Parathyroid adenoma (tissue), 2 donors: Measurements from ENCODE around the gene CDRT4.

Experiments
- H2AFZ ChIP-seq: fragments of 300-600 bp; sonication (generic); one replicate; pipeline ENCODE4 v1.7.0; 2017; ENCODE audit warnings: antibody characterized with exemption, mild to moderate bottlenecking
- H3K27ac ChIP-seq: fragments of 300-600 bp; sonication (generic); one replicate; pipeline ENCODE4 v1.7.0; 2017
- H3K27me3 ChIP-seq: fragments of 300-600 bp; sonication (generic); one replicate; pipeline ENCODE4 v1.7.0; 2017; ENCODE audit warnings: low read length; ENCODE audit not compliant: control insufficient read depth, insufficient read depth
- H3K36me3 ChIP-seq: fragments of 300-600 bp; sonication (generic); one replicate; pipeline ENCODE4 v1.7.0; 2017; ENCODE audit warnings: low read length; ENCODE audit not compliant: control insufficient read depth, insufficient read depth
- H3K4me1 ChIP-seq: fragments of 300-600 bp; sonication (generic); one replicate; pipeline ENCODE4 v1.7.0; 2017; ENCODE audit warnings: control low read depth
- H3K4me2 ChIP-seq: fragments of 300-600 bp; sonication (generic); one replicate; pipeline ENCODE4 v1.7.0; 2017; ENCODE audit warnings: low read length
- H3K4me3 ChIP-seq: fragments of 300-600 bp; sonication (generic); one replicate; pipeline ENCODE4 v1.7.0; 2017; ENCODE audit warnings: low read depth, low read length
- H3K79me2 ChIP-seq: fragments of 300-600 bp; sonication (generic); one replicate; pipeline ENCODE4 v1.7.0; 2017; ENCODE audit warnings: control low read depth
- H3K9ac ChIP-seq: fragments of 300-600 bp; sonication (generic); one replicate; pipeline ENCODE4 v1.7.0; 2017; ENCODE audit warnings: mild to moderate bottlenecking
- H3K9me3 ChIP-seq: fragments of 300-600 bp; sonication (generic); one replicate; pipeline ENCODE4 v1.7.0; 2017; ENCODE audit warnings: low read length; ENCODE audit not compliant: control insufficient read depth
- TF ChIP-seq, protein P1 (sequence below): fragments of 300-600 bp; sonication (generic); IDR thresholded peaks from one replicate; pipeline ENCODE4 v1.7.0; 2017; ENCODE audit warnings: antibody characterized with exemption, mild to moderate bottlenecking
- donor health status: primary hyperparathyroidism.

CDRT4 gene

GRCh38 chr17:15475631-15476354, 8.4 kb upstream of the CDRT4 start:
- TF ChIP-seq, protein P1, sequence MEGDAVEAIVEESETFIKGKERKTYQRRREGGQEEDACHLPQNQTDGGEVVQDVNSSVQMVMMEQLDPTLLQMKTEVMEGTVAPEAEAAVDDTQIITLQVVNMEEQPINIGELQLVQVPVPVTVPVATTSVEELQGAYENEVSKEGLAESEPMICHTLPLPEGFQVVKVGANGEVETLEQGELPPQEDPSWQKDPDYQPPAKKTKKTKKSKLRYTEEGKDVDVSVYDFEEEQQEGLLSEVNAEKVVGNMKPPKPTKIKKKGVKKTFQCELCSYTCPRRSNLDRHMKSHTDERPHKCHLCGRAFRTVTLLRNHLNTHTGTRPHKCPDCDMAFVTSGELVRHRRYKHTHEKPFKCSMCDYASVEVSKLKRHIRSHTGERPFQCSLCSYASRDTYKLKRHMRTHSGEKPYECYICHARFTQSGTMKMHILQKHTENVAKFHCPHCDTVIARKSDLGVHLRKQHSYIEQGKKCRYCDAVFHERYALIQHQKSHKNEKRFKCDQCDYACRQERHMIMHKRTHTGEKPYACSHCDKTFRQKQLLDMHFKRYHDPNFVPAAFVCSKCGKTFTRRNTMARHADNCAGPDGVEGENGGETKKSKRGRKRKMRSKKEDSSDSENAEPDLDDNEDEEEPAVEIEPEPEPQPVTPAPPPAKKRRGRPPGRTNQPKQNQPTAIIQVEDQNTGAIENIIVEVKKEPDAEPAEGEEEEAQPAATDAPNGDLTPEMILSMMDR: no peak
- Histone ChIP-seq H3K4me1 (no peaks in the 10 kb centered on the region), H2AFZ (no peak overlapping the region), H3K36me3 (no peaks in the 10 kb centered on the region), H3K4me2 (no peak overlapping the region), H3K9ac (no peak overlapping the region), H3K27me3 (no peaks in the 10 kb centered on the region), H3K4me3 (no peak overlapping the region), H3K27ac (no peak overlapping the region), H3K79me2 (no peaks in the 10 kb centered on the region), H3K9me3 (no peaks in the 10 kb centered on the region)

DNA sequence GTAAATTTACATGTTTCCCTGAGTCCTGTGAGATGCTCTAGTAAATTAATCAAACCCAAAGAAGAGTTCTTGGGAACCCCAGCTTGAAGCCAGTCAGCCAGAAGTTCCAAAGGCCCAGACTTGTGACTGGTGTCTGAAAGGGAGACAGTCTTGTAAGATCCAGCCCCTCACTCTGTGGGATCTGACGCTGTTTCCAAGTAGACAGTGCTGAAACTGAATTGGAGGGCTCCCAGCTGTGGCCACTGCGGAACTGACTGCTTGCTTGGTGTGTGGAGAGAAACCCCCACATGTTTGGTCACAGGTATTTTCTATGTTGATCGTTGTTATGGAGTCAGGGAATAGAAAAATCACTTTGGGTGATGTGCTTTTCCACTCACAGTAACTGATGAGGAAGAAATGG, 5.5 kb upstream of the CDRT4 start:
- Histone ChIP-seq H3K9ac (no peak overlapping the region), H3K27ac (no peak overlapping the region), H3K9me3 (no peaks in the 10 kb centered on the region), H3K79me2 (no peaks in the 10 kb centered on the region), H2AFZ (no peak overlapping the region), H3K4me2 (no peak overlapping the region), H3K4me1 (no peaks in the 10 kb centered on the region), H3K4me3 (no peak overlapping the region), H3K27me3 (no peaks in the 10 kb centered on the region), H3K36me3 (no peaks in the 10 kb centered on the region)
- TF ChIP-seq, protein P1: no peak

DNA sequence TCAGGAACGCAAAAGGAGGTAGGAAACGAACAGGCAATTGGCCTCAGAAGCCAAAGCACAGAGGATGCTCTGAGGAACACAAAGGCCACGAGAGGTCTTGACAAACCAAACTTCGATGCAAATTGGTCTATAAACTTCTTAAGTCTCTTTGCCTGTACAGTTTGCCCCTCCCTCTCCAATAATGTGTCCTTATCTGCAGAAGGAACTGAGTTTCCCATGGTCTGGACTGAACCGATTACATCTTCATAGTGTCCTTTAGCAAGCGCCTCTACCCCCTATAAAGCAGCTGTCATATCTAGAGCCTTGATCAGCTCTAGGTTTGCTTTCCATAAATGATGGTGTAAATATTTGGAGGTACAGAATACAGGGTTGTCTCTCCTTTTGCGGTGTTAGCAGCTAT, 3.1 kb upstream of the CDRT4 start:
- no peak overlapping the region for H3K4me3 ChIP-seq
- H2AFZ ChIP-seq: no peak overlapping the region
- no peak overlapping the region for H3K9ac ChIP-seq
- H3K79me2 ChIP-seq: no peaks in the 10 kb centered on the region
- no peak overlapping the region for H3K4me2 ChIP-seq
- TF ChIP-seq, protein P1: no peak
- H3K9me3 ChIP-seq: no peaks in the 10 kb centered on the region
- H3K36me3 ChIP-seq: no peaks in the 10 kb centered on the region
- no peaks in the 10 kb centered on the region for H3K27me3 ChIP-seq
- no peak overlapping the region for H3K27ac ChIP-seq
- H3K4me1 ChIP-seq: no peaks in the 10 kb centered on the region

DNA sequence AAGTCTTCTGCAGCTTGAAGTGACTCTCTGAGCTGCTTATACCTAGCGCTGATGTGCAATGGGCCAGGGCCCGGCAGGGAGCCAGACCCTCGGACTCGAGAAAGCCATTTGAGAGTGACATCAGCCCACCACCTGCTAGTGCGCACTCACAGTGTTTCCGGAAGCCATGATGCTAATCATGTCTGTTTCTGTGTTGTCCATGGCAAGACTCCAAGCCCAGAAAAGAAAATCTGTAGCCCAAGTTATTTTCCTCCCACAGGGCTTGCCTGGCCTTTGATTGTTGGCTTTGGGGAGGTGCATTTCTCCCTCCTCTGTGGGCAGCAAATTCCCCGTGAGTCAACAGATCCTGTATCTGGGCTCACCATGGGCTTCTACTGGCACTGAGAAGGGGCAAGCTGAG, 1.8 kb upstream of the CDRT4 start:
- H3K36me3 ChIP-seq: no peaks in the 10 kb centered on the region
- no peak overlapping the region for H3K4me3 ChIP-seq
- H3K27me3 ChIP-seq: no peaks in the 10 kb centered on the region
- no peak overlapping the region for H3K9ac ChIP-seq
- no peaks in the 10 kb centered on the region for H3K79me2 ChIP-seq
- H3K27ac ChIP-seq: no peak overlapping the region
- no peak overlapping the region for H3K4me2 ChIP-seq
- TF ChIP-seq, protein P1: no peak
- no peaks in the 10 kb centered on the region for H3K9me3 ChIP-seq
- H2AFZ ChIP-seq: no peak overlapping the region
- no peaks in the 10 kb centered on the region for H3K4me1 ChIP-seq

DNA sequence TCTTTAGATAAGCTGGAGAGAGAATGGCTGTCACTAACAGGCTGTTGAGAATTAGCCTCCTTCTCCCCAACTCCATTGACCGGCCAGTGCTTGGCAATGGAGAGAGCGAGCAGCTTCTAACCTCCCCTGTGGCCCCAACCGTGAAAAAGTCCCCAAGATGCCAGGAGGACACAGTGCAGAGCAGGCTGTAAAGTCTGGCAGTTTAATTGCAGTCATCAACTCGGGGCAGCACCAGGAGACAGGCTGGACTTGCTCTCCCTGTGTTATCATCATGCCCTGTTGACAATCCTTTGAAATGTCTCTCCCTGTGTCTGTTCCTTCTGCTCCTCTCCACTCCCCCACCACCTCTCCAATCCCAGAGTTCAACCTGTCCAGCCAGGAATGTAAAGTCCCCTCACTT, 705 bp upstream of the CDRT4 start:
- Histone ChIP-seq H3K4me1 (peaks cover 4% of the 10 kb centered on the region), H3K9me3 (no peaks in the 10 kb centered on the region), H3K36me3 (no peaks in the 10 kb centered on the region)

More for the DNA sequence above, 705 bp upstream of the CDRT4 start:
- Histone ChIP-seq H3K4me2 (no peak overlapping the region), H3K9ac (no peak overlapping the region), H3K79me2 (no peaks in the 10 kb centered on the region), H2AFZ (no peak overlapping the region), H3K27ac (no peak overlapping the region), H3K27me3 (no peaks in the 10 kb centered on the region), H3K4me3 (no peak overlapping the region)
- TF ChIP-seq, protein P1: no peak
